Thyroid gland (tissue), 4 donors: ENCODE results near the gene SCN4A.
"Not testable (repeated sequence)": the region's sequence is repeated elsewhere in the genome, so short reads cannot be mapped to it uniquely, and the experiment has no call there.

Experiments
- POLR2A ChIP-seq, 2 donors: fragments of 450-650 bp; IDR thresholded peaks; one replicate each; pipeline ENCODE4 v1.6.1; 2017; ENCODE audit warnings: antibody characterized with exemption in 2 of 2, mild to moderate bottlenecking in 2 of 2, moderate library complexity in 1 of 2
- TF ChIP-seq, protein P1 (sequence below), 6 experiments: fragments of 200-600 bp in 3 of 6; fragments of 450-650 bp in 3 of 6; sonication (generic) in 3 of 6; IDR thresholded peaks; one replicate each; pipeline ENCODE4 v1.5.1; 2016 to 2019; ENCODE audit warnings: antibody characterized with exemption in 6 of 6, mild to moderate bottlenecking in 2 of 6, inconsistent platforms in 1 of 6, moderate library complexity in 1 of 6

DNA sequence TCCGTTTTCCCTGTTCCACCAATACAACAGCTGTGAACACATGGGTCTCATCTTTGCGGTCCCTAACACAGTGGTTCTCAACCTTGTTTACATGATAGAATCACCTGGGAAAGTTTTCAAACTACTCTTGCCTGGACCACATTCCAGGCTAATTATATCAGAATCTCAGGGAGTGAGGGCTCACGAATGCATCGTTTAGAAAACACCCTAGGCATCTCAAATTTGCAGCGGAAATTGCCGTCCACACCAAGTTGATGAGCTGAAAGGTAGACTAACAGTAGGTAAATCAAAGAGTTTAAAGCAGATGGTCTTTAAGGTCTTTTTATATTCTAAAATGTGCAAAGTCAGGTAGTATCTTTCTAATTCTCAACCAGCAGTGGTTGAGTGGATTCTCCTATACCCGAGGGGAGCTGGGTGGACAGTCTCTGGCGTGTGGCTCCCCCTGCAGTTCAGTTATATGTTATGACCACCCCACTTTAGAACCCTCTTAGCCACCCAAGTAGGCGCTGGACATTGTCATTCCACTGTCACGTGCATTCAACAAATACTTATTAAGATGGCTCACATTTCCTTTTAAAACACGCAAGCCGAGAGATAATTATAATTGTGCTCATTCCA, 65.4 kb downstream of the SCN4A start:
- TF ChIP-seq, protein P1, sequence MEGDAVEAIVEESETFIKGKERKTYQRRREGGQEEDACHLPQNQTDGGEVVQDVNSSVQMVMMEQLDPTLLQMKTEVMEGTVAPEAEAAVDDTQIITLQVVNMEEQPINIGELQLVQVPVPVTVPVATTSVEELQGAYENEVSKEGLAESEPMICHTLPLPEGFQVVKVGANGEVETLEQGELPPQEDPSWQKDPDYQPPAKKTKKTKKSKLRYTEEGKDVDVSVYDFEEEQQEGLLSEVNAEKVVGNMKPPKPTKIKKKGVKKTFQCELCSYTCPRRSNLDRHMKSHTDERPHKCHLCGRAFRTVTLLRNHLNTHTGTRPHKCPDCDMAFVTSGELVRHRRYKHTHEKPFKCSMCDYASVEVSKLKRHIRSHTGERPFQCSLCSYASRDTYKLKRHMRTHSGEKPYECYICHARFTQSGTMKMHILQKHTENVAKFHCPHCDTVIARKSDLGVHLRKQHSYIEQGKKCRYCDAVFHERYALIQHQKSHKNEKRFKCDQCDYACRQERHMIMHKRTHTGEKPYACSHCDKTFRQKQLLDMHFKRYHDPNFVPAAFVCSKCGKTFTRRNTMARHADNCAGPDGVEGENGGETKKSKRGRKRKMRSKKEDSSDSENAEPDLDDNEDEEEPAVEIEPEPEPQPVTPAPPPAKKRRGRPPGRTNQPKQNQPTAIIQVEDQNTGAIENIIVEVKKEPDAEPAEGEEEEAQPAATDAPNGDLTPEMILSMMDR (IDR thresholded peaks at IDR 0.05), result not testable (repeated sequence)
- not testable (repeated sequence) for TF ChIP-seq POLR2A (IDR thresholded peaks at IDR 0.05)
